HG03097 (cell line): Measurements from ENCODE around the gene PSMF1.
"Not testable (repeated sequence)": the region's sequence is repeated elsewhere in the genome, so short reads cannot be mapped to it uniquely, and the experiment has no call there.

Experiments used
- ATAC-seq: cut with Tn5 transposase; IDR thresholded peaks from one replicate; pipeline ENCODE4 v1.9.1; 2021; ENCODE audit not compliant: unreplicated experiment, low FRiP score

The PSMF1 gene

GRCh38 chr20:1212607-1213396 is 94.4 kb downstream of the PSMF1 start:
- ATAC-seq = peak; percentile 61

- no peak for ATAC-seq
Measured at GRCh38 chr20:1214838-1215261, 96.4 kb downstream of the PSMF1 start.

- ATAC-seq = no peak
Measured at GRCh38 chr20:1215386-1216170, 97.2 kb downstream of the PSMF1 start.

- not testable (repeated sequence) for ATAC-seq
Measured at GRCh38 chr20:1216527-1217427, 98.4 kb downstream of the PSMF1 start.
